H1 (cell line): ENCODE data around the gene ELMO1. TPM values are rescaled to one million over a fixed set of nuclear protein-coding genes. Genes with fewer than 3 reads are reported as not detected.

Experiments
- POLR2AphosphoS5 ChIP-seq: IDR thresholded peaks from 2 replicates; pipeline ENCODE4 v1.6.1; 2011; ENCODE audit warnings: low read depth, low read length
- polyA plus RNA-seq, 7 experiments: library from polyadenylated mRNA; depleted of rRNA in 3 of 7; stranded (reverse) in 5 of 7; unstranded in 2 of 7; fragments of >200 nt in 5 of 7; fragments of 200-250 nt in 2 of 7; gene quantifications; 1 replicate in 5 of 7; 2 replicates in 1 of 7; 4 replicates in 1 of 7; pipeline versions ENCODE4 v1.2.1 to v1.2.3, GENCODE V29; 2011 to 2013; ENCODE audit warnings: missing spikeins in 2 of 7, mixed read lengths in 2 of 7
- total RNA-seq: library from RNA; stranded (reverse); fragmentation: NEBNext Ultra II Directional; extraction: Animal tissue kit (Norgen Biotek cat#: 25700); gene quantifications from 2 replicates; pipeline ENCODE4 v1.2.1, GENCODE V29; 2021

The ELMO1 gene
- total and polyA plus RNA-seq, 2 of the 8 experiments (the other 6 are each of a cell fraction or from before 2014, with no cell fraction given) = 18.4 to 21.0 TPM

GRCh38 chr7:36957620-36958019 lies 491.0 kb downstream of the ELMO1 start (continued):
- no peak for TF ChIP-seq POLR2AphosphoS5
